ENCODE data around the gene PDYN.

The PDYN gene

DNA sequence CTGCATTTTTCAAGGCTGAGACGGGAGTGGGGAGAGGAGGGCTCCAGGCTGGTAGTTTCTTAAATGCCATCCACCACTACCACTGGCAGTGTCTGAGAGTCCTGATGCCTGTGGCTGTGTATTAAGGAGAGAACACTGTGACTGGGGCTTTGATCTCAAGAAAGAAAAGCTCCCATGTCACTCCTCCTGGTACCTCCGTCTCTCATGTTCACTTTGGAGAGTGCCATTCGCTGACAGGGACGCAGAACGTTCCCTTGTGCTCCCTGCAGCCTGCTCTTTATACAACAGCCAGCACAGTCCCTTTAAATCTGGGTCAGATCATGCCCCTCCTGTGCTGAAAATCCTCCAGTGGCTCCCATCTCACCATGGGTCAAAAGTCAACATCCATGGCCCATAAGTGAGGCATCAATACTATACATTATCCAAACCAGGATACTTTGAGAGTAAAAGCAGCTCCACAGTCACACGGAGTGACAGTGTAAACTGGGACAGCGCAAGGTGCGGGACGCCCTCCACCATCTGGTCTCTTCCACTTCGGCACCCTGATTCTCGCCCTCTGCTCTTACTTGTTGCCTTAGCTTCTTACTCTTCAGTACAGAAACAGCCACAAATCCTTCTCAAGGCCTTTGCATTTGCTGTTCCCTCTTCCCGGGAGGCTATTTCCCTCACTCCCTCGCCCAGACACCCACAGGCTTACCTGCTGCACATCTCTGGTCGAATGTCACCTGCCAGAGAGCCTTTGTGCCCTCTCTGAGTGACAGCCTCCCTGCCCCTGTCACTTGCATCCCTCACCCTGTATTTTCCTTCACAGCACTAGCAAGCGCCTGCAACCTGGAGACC, 20.0 kb downstream of the PDYN start:
- H3K4me3 ChIP-seq = no peak overlapping the region
- no peak for TF ChIP-seq Cebpa-rat (IDR thresholded peaks at IDR 0.05)
- no peaks in the 10 kb centered on the region for H3K27me3 ChIP-seq
- H3K4me2 ChIP-seq = no peak overlapping the region
- H3K9me3 ChIP-seq = no peaks in the 10 kb centered on the region
- H3K9ac ChIP-seq = no peak overlapping the region
- H3K4me1 ChIP-seq = peaks cover 7% of the 10 kb centered on the region
- no peak overlapping the region for H3K27ac ChIP-seq
- no peaks in the 10 kb centered on the region for H4K20me1 ChIP-seq
- no peaks in the 10 kb centered on the region for H3K36me3 ChIP-seq

- H3K4me1 ChIP-seq = peaks cover 7% of the 10 kb centered on the region
- no peak overlapping the region for H3K4me3 ChIP-seq
- H3K27me3 ChIP-seq = no peaks in the 10 kb centered on the region
- H3K36me3 ChIP-seq = no peaks in the 10 kb centered on the region
- no peaks in the 10 kb centered on the region for H3K9me3 ChIP-seq
- TF ChIP-seq Cebpa-rat (IDR thresholded peaks at IDR 0.05) = no peak
- no peaks in the 10 kb centered on the region for H4K20me1 ChIP-seq
- no peak overlapping the region for H3K27ac ChIP-seq
- H3K4me2 ChIP-seq = peak overlapping the region; percentile 25
- no peak overlapping the region for H3K9ac ChIP-seq
These were observed 21.8 kb downstream of the PDYN start for GRCh38 chr20:1971893-1972586.

GRCh38 chr20:1968964-1969363, 24.9 kb downstream of the PDYN start:
- no peaks in the 10 kb centered on the region for H4K20me1 ChIP-seq
- no peaks in the 10 kb centered on the region for H3K27me3 ChIP-seq
- TF ChIP-seq Cebpa-rat (IDR thresholded peaks at IDR 0.05) = no peak
- H3K36me3 ChIP-seq = no peaks in the 10 kb centered on the region
- no peak overlapping the region for H3K9ac ChIP-seq
- H3K4me3 ChIP-seq = no peak overlapping the region
- no peak overlapping the region for H3K4me2 ChIP-seq
- peaks cover 29% of the 10 kb centered on the region for H3K4me1 ChIP-seq
- H3K9me3 ChIP-seq = no peaks in the 10 kb centered on the region
- no peak overlapping the region for H3K27ac ChIP-seq

- Histone ChIP-seq H4K20me1 (no peaks in the 10 kb centered on the region), H3K36me3 (no peaks in the 10 kb centered on the region), H3K9ac (0 out of 2 replicates have a peak overlapping the region, but pooled peaks have one; percentile 17), H3K4me3 (peak overlapping the region; percentile 51), H3K4me1 (peaks cover 29% of the 10 kb centered on the region), H3K27me3 (no peaks in the 10 kb centered on the region), H3K27ac (peak overlapping the region; percentile 39), H3K4me2 (peak overlapping the region; percentile 67), H3K9me3 (no peaks in the 10 kb centered on the region)
- TF ChIP-seq Cebpa-rat (IDR thresholded peaks at IDR 0.05) = peak; percentile 87
These were observed 28.1 kb downstream of the PDYN start for GRCh38 chr20:1965520-1966351.

DNA sequence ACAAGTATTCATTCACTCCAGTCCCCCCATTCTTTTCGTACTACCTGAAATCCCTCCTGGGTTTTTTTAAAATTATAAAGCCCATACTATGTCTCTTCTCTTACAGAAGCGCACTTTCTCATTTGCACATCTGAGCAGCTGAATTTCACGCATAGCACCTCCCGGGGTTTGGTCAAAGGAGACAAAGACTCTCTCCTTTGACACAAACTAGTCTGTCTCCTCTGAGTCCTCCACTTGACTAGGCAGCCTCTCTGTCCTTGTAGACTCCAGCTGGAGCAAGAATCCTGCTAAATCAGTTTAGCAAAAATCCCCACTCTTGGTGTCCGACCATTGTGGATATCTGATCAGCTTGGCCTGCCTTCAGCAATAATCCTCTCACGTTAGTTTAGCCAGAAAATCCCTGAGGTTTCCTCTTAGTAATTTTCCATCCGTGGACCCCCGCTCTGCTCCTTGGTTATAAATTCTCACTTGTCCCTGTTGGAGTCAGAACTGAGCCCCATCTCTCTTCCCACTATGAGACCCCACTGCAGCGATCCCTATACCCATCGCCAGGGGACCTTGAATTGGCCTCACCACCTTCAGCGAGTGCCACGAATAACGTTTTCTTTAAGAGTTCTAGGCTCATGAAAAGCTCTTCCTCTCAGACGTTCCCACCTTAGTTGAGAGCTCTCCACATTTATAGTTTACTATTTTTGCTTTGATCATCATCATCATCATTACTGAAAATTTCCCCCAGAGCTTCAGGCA, 29.0 kb downstream of the PDYN start:
- Histone ChIP-seq H3K27ac (peak overlapping the region; percentile 39), H3K36me3 (no peaks in the 10 kb centered on the region), H3K27me3 (no peaks in the 10 kb centered on the region), H3K9ac (no peak overlapping the region), H4K20me1 (no peaks in the 10 kb centered on the region), H3K4me3 (peak overlapping the region; percentile 51), H3K4me1 (peaks cover 29% of the 10 kb centered on the region), H3K9me3 (no peaks in the 10 kb centered on the region), H3K4me2 (peak overlapping the region; percentile 67)
- TF ChIP-seq Cebpa-rat (IDR thresholded peaks at IDR 0.05) = no peak

- no peak overlapping the region for H3K27ac ChIP-seq
- peak overlapping the region; percentile 67; the same call in 1 of the 2 replicates for H3K4me2 ChIP-seq
- no peak for TF ChIP-seq Cebpa-rat (IDR thresholded peaks at IDR 0.05)
- no peaks in the 10 kb centered on the region for H4K20me1 ChIP-seq
- no peak overlapping the region for H3K9ac ChIP-seq
- no peaks in the 10 kb centered on the region for H3K27me3 ChIP-seq
- H3K36me3 ChIP-seq = no peaks in the 10 kb centered on the region
- H3K9me3 ChIP-seq = no peaks in the 10 kb centered on the region
- H3K4me3 ChIP-seq = no peak overlapping the region
- peaks cover 29% of the 10 kb centered on the region for H3K4me1 ChIP-seq
These were observed 29.8 kb downstream of the PDYN start for GRCh38 chr20:1964061-1964460.

DNA sequence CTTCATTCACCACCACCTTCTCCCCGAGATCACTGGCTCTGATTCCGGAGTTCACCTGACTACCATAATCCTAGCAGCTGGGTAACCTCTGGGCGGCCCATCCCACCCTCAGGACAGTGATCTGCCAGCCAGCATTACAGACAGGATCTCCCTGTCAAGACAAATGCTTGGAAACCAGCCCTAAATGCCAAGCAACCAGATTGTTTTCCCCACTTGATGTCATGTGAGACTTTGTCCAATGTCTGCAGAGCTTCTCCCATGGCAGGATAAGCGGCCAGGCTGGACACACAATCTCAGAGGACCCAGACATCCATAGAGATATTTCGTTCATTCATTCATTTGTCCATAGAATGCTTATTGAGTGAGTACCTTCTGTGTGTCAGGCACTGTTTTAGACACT, 32.5 kb downstream of the PDYN start:
- H3K9me3 ChIP-seq = no peaks in the 10 kb centered on the region
- H3K4me1 ChIP-seq = peaks cover 29% of the 10 kb centered on the region
- no peaks in the 10 kb centered on the region for H4K20me1 ChIP-seq
- H3K9ac ChIP-seq = no peak overlapping the region
- TF ChIP-seq Cebpa-rat (IDR thresholded peaks at IDR 0.05) = no peak
- no peak overlapping the region for H3K27ac ChIP-seq
- no peak overlapping the region for H3K4me3 ChIP-seq
- no peaks in the 10 kb centered on the region for H3K36me3 ChIP-seq
- H3K27me3 ChIP-seq = no peaks in the 10 kb centered on the region
- H3K4me2 ChIP-seq = no peak overlapping the region

DNA sequence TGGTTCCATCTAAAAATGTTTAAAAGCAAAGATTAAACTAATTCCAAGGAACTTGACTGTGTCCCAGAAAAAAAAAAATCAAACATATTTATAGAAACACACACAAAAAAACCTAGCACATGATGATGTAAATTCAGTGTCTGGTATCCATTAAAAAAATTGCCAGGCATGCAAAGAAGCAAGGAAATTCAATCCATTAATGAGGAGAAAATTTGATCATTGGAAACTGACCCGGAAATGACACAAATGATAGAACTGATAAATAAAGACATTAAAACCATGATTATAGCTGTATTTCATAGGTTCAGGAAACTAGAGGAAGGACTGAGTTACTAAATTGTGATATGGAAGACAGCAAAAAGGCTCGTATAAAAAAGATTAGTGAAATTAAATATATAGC, 34.7 kb downstream of the PDYN start:
- no peak overlapping the region for H3K27ac ChIP-seq
- H4K20me1 ChIP-seq = no peaks in the 10 kb centered on the region
- H3K4me3 ChIP-seq = no peak overlapping the region
- H3K27me3 ChIP-seq = no peaks in the 10 kb centered on the region
- peaks cover 29% of the 10 kb centered on the region for H3K4me1 ChIP-seq
- no peaks in the 10 kb centered on the region for H3K36me3 ChIP-seq
- no peak overlapping the region for H3K9ac ChIP-seq
- H3K9me3 ChIP-seq = no peaks in the 10 kb centered on the region
- no peak overlapping the region for H3K4me2 ChIP-seq
- TF ChIP-seq Cebpa-rat (IDR thresholded peaks at IDR 0.05) = no peak

- H3K9ac ChIP-seq = no peak overlapping the region
- H3K27ac ChIP-seq = no peak overlapping the region
- H3K4me3 ChIP-seq = no peak overlapping the region
- no peaks in the 10 kb centered on the region for H4K20me1 ChIP-seq
- no peaks in the 10 kb centered on the region for H3K9me3 ChIP-seq
- H3K4me1 ChIP-seq = peaks cover 32% of the 10 kb centered on the region
- H3K4me2 ChIP-seq = no peak overlapping the region
- H3K36me3 ChIP-seq = no peaks in the 10 kb centered on the region
- TF ChIP-seq Cebpa-rat (IDR thresholded peaks at IDR 0.05) = no peak
- H3K27me3 ChIP-seq = no peaks in the 10 kb centered on the region
These were observed 35.4 kb downstream of the PDYN start for GRCh38 chr20:1958426-1958825.
